Lower lobe of right lung (tissue), 1 donor: ENCODE data around the gene DYNC1H1. TPM values are rescaled to one million over a fixed set of nuclear protein-coding genes. Genes with fewer than 3 reads are reported as not detected.

ENCODE experiments used
- total RNA-seq: library from RNA; stranded (reverse); fragmentation: NEBNext Ultra II Directional; extraction: Animal tissue kit (Norgen Biotek cat#: 25700); gene quantifications from one replicate; pipeline ENCODE4 v1.2.1, GENCODE V29; 2021
- donor health status: DM: no; HTN: yes; CAD: no; lungs with severe emphysema.

The DYNC1H1 gene
- total RNA-seq, 1 donor from 2014 or later = 437 TPM

Other genes with a start within 250 kb of the DYNC1H1 start
- 160 TPM for gene PPP2R5C, start 202.9 kb upstream of the DYNC1H1 start, total RNA-seq
- 540 TPM for gene HSP90AA1, start 122.5 kb downstream of the DYNC1H1 start, total RNA-seq
- 26.2 TPM for gene WDR20, start 175.3 kb downstream of the DYNC1H1 start, total RNA-seq